ENCODE data around the gene FILIP1L.

GRCh38 chr3:100141586-100141985 is 27.3 kb upstream of the FILIP1L start:
- TF ChIP-seq, protein P1, sequence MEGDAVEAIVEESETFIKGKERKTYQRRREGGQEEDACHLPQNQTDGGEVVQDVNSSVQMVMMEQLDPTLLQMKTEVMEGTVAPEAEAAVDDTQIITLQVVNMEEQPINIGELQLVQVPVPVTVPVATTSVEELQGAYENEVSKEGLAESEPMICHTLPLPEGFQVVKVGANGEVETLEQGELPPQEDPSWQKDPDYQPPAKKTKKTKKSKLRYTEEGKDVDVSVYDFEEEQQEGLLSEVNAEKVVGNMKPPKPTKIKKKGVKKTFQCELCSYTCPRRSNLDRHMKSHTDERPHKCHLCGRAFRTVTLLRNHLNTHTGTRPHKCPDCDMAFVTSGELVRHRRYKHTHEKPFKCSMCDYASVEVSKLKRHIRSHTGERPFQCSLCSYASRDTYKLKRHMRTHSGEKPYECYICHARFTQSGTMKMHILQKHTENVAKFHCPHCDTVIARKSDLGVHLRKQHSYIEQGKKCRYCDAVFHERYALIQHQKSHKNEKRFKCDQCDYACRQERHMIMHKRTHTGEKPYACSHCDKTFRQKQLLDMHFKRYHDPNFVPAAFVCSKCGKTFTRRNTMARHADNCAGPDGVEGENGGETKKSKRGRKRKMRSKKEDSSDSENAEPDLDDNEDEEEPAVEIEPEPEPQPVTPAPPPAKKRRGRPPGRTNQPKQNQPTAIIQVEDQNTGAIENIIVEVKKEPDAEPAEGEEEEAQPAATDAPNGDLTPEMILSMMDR (IDR thresholded peaks at IDR 0.05), result no peak
- no peak for TF ChIP-seq POLR2A (IDR thresholded peaks at IDR 0.05)

All from thyroid gland (tissue), 4 donors.